Ascending aorta (tissue), 2 donors: Measurements from ENCODE around the gene SLC35G1. TPM values are rescaled to one million over a fixed set of nuclear protein-coding genes. Genes with fewer than 3 reads are reported as not detected.

ENCODE experiments used
- DNase-seq, 2 donors: peaks; one replicate each; pipeline ENCODE4 v3.0.0-alpha.2; 2019; ENCODE audit warnings: low spot score in 2 of 2
- H3K27ac ChIP-seq, 2 donors: fragments of 200-600 bp; sonication (generic); one replicate each; pipeline ENCODE4 v1.5.1; 2016 to 2017; ENCODE audit warnings: mild to moderate bottlenecking in 1 of 2
- H3K27me3 ChIP-seq: fragments of 200-600 bp; sonication (generic); one replicate; pipeline ENCODE4 v1.5.1; 2017
- H3K36me3 ChIP-seq, 2 donors: fragments of 200-600 bp; sonication (generic); one replicate each; pipeline ENCODE4 v1.5.1; 2016
- H3K4me1 ChIP-seq, 2 donors: fragments of 200-600 bp; sonication (generic); one replicate each; pipeline ENCODE4 v1.5.1; 2016 to 2017; ENCODE audit warnings: mild to moderate bottlenecking in 1 of 2
- H3K4me3 ChIP-seq, 2 donors: fragments of 200-600 bp; sonication (generic); one replicate each; pipeline ENCODE4 v1.5.1; 2016 to 2017; ENCODE audit warnings: mild to moderate bottlenecking in 1 of 2
- H3K9me3 ChIP-seq, 2 donors: fragments of 200-600 bp; sonication (generic); one replicate each; pipeline ENCODE4 v1.5.1; 2016
- intact Hi-C: fragments of 100-400 bp; cut with DNase I; formaldehyde crosslinking; loops from one replicate; pipeline ENCODE4 v1.15.1; 2023
- total RNA-seq: library from RNA; depleted of rRNA; stranded (reverse); fragments of >200 nt; gene quantifications from one replicate; pipeline ENCODE4 v1.1.0, GENCODE V29; 2016
- TF ChIP-seq, protein P1 (sequence below), 3 experiments: fragments of 200-600 bp in 2 of 3; fragments of 450-650 bp in 1 of 3; sonication (generic) in 2 of 3; IDR thresholded peaks; one replicate each; pipeline ENCODE4 v1.5.1; 2016 to 2019; ENCODE audit warnings: antibody characterized with exemption in 3 of 3, mild to moderate bottlenecking in 1 of 3, moderate library complexity in 1 of 3

The SLC35G1 gene
- total RNA-seq, 1 donor from 2014 or later = 3.7 TPM

DNA sequence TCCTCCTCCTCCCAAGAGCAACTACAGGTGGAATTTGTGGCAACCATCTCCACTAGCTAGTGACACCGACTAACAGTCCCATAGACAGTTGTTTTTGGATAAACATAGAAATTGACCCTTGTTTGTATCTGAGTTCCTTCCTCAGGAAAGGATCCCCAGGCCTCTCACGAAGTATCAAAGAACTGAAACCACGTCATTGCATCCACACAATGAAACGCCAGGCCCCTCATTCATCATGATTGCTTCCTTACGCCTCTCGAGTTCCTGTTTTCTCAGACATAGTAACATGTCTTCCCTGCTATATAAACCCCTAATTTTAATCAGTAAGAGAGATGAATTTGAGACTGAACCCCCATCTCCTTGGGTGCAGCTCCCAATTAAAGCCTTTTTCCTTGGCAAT, 18.1 kb downstream of the SLC35G1 start:
- intact Hi-C loops = loop anchor here (10.0 kb wide), 1 partner anchor 313 kb away; no protein-coding TSS in a partner anchor
- TF ChIP-seq, protein P1, sequence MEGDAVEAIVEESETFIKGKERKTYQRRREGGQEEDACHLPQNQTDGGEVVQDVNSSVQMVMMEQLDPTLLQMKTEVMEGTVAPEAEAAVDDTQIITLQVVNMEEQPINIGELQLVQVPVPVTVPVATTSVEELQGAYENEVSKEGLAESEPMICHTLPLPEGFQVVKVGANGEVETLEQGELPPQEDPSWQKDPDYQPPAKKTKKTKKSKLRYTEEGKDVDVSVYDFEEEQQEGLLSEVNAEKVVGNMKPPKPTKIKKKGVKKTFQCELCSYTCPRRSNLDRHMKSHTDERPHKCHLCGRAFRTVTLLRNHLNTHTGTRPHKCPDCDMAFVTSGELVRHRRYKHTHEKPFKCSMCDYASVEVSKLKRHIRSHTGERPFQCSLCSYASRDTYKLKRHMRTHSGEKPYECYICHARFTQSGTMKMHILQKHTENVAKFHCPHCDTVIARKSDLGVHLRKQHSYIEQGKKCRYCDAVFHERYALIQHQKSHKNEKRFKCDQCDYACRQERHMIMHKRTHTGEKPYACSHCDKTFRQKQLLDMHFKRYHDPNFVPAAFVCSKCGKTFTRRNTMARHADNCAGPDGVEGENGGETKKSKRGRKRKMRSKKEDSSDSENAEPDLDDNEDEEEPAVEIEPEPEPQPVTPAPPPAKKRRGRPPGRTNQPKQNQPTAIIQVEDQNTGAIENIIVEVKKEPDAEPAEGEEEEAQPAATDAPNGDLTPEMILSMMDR (IDR thresholded peaks at IDR 0.05) = no peak
- H3K36me3 ChIP-seq = no peaks in the 10 kb centered on the region

DNA sequence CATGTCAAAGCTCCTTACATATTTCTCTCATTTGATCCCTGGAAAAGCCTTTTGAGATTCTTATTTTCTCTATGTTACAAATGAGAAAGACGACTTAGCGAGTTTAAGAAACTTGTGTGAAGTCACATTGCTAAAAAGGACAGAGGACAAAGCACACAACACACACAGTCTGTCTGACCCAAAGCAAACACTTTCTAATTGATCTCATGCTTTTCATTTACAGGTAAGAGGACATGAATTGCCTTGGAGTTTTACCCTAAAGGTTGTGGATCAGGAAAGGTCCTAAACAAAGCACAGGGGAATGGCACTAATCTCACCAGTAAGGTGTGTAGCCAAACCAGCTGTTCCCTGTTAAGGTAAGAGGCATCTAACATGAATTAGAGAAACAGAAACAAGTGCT, 18.7 kb downstream of the SLC35G1 start:
- no peak overlapping the region for H3K27ac ChIP-seq
- TF ChIP-seq, protein P1 (IDR thresholded peaks at IDR 0.05) = no peak
- H3K27me3 ChIP-seq = no peaks in the 10 kb centered on the region
- intact Hi-C loops = loop anchor here (10.0 kb wide), 1 partner anchor 312 kb away; no protein-coding TSS in a partner anchor
- DNase-seq = no peak
- H3K4me1 ChIP-seq = no peaks in the 10 kb centered on the region
- H3K4me3 ChIP-seq = no peak overlapping the region
- H3K9me3 ChIP-seq = no peaks in the 10 kb centered on the region
- no peaks in the 10 kb centered on the region for H3K36me3 ChIP-seq

More for the DNA sequence above, 18.1 kb downstream of the SLC35G1 start:
- no peak for DNase-seq
- no peak overlapping the region for H3K27ac ChIP-seq
- H3K27me3 ChIP-seq = no peaks in the 10 kb centered on the region
- no peak overlapping the region for H3K4me3 ChIP-seq
- H3K9me3 ChIP-seq = no peaks in the 10 kb centered on the region
- no peaks in the 10 kb centered on the region for H3K4me1 ChIP-seq

DNA sequence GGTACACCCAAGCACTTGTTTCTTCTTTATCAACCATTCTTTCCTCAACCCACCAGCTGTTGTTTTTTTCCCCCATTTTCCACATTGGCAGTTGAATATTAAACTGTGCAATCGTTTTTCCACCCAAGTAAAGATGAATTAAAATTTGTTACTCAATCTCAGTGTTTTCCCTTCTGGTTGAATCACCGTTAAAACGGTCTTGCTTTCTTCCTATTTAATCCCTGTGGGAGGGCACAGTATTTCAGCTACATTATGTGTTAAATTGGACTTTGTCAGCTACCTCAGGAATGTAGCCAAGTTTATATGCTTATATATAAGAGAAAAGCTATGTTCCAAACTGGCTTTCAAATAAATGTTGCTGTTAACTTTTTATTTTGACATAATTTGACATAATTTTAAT, 19.9 kb downstream of the SLC35G1 start:
- intact Hi-C loops = loop anchor here (10.0 kb wide), 1 partner anchor 311 kb away; no protein-coding TSS in a partner anchor
- Histone ChIP-seq H3K9me3 (no peaks in the 10 kb centered on the region), H3K4me1 (no peaks in the 10 kb centered on the region), H3K27me3 (no peaks in the 10 kb centered on the region), H3K4me3 (no peak overlapping the region), H3K27ac (no peak overlapping the region), H3K36me3 (no peaks in the 10 kb centered on the region)
- no peak for DNase-seq
- TF ChIP-seq, protein P1 (IDR thresholded peaks at IDR 0.05) = no peak

DNA sequence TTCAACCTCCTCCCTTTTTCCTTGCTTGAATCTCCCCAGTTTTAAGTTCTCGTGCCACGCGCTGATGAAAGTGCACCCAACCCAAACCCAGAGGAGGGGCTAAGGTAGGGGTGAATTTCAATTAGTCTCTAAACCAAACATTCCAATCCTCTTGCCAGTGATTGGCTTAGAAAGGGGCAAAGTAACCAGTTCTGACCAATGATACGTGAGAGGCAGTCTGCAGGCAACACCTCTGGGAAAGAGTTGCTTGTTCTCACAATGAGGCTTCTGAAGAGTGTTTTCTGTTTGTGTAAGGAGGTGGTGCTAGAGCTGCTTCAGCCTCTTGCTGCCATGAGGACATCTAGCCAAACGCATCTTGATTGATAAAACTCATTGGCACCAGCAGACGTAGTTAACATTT, 21.8 kb downstream of the SLC35G1 start:
- no peak overlapping the region for H3K4me3 ChIP-seq
- H3K27ac ChIP-seq = no peak overlapping the region
- TF ChIP-seq, protein P1 (IDR thresholded peaks at IDR 0.05) = no peak
- H3K9me3 ChIP-seq = no peaks in the 10 kb centered on the region
- intact Hi-C loops = loop anchor here (5.0 to 10.0 kb wide), 2 partner anchors 309 to 527 kb away; no protein-coding TSS in a partner anchor
- H3K27me3 ChIP-seq = no peaks in the 10 kb centered on the region
- no peak for DNase-seq
- H3K36me3 ChIP-seq = no peaks in the 10 kb centered on the region
- no peaks in the 10 kb centered on the region for H3K4me1 ChIP-seq

DNA sequence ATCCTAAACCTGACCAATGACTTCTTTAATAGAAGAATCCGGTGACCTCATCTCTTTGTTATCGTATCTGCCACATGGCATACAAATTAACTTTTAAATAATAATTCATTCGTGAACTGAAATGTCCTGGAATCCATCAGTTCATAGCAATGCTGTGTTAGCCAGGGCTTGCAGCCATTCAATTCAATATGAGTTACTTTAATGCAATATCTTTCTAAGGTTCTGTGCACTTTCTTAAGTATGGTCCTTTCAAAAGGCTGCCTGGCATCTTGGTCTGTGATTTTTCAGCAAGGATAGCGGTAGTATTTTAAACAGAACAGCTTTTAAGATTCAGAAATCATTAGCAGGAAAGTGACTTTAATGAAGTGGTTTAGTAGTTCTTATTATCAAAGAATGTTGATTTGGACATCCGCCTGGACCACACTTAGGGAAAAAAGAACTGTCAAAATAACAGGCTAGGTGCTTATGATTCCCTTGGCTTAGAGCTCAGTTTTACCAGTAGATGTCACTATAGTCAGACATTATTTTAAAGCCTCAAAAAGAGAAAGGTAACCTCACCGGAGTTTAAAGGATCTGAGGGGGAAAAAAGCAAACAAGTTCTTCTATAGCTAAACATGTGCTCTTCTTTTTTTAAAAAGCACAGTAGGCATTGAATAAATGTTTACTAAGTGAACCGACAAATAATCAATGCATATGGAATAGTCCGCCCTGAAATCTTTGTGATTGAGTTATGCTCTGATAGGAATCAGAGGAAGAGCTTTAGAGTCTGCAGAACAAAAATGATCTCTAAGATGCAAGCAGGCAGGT, 22.7 kb downstream of the SLC35G1 start:
- intact Hi-C loops = loop anchor here (2.0 to 10.0 kb wide), 3 partner anchors 308 to 526 kb away; no protein-coding TSS in a partner anchor
- H3K4me3 ChIP-seq = peak overlapping the region; percentile 11 to 18
- no peak overlapping the region for H3K27ac ChIP-seq
- H3K36me3 ChIP-seq = no peaks in the 10 kb centered on the region
- TF ChIP-seq, protein P1 (IDR thresholded peaks at IDR 0.05) = peak; percentile 20 to 59 (median 53)
- no peaks in the 10 kb centered on the region for H3K4me1 ChIP-seq
- no peak for DNase-seq
- no peaks in the 10 kb centered on the region for H3K9me3 ChIP-seq
- H3K27me3 ChIP-seq = no peaks in the 10 kb centered on the region
